Spleen (tissue), 7 donors: ENCODE data around the gene EPDR1.

Experiments
- CTCF ChIP-seq, 11 experiments: fragments of 200-600 bp in 7 of 11; fragments of 450-650 bp in 4 of 11; sonication (generic) in 4 of 11; IDR thresholded peaks in 8 of 11; conservative IDR thresholded peaks in 3 of 11; 1 replicate in 7 of 11; 2 replicates in 4 of 11; pipeline versions ENCODE4 v1.4.0 to v1.8.0; 2016 to 2021; ENCODE audit warnings: antibody characterized with exemption in 11 of 11, inconsistent platforms in 4 of 11, mild to moderate bottlenecking in 1 of 11
- POLR2A ChIP-seq, 3 donors: fragments of 450-650 bp; IDR thresholded peaks; one replicate each; pipeline ENCODE4 v1.5.1; 2017; ENCODE audit warnings: antibody characterized with exemption in 3 of 3, mild to moderate bottlenecking in 1 of 3
- POLR2AphosphoS5 ChIP-seq, 3 donors: sonication (generic); formaldehyde crosslinking; IDR thresholded peaks; one replicate each; pipeline ENCODE4 v1.5.1; 2017; ENCODE audit warnings: antibody characterized with exemption in 3 of 3
- donor health status: DM: no; HTN: no; CAD: no; lungs with moderate emphysema.
- donor health status: DM: no; HTN: no; CAD: no.
- donor health status: DM: no; HTN: no; CAD: no.

- TF ChIP-seq CTCF (IDR thresholded peaks at IDR 0.05 in 8 of 11, conservative IDR thresholded peaks at IDR 0.05 in 3 of 11) (no peak), POLR2A (IDR thresholded peaks at IDR 0.05) (no peak), POLR2AphosphoS5 (IDR thresholded peaks at IDR 0.05) (no peak)
These were observed 37.0 kb downstream of the EPDR1 start for GRCh38 chr7:37957221-37957970.
